GM12878 (cell line): Measurements from ENCODE around the gene MRRF. TPM values are rescaled to one million over a fixed set of nuclear protein-coding genes. Genes with fewer than 3 reads are reported as not detected.
A peak's percentile ranks its signal among the peaks of the same experiment; 100 is the strongest.

Experiments
- ATAC-seq: fragments of 200-7000 bp; cut with Tn5 transposase; 3 replicates; pipeline ENCODE4 v1.9.1; 2020; ENCODE audit warnings: mild to moderate bottlenecking, moderate library complexity
- BruUV-seq: library from RNA; stranded (reverse); fragments of 400-500 nt; replicated peaks from 2 replicates; lab custom pipeline; 2021; lab: Mats Ljungman, UMichigan
- CTCF ChIA-PET: fragments of 300-600 bp; sonication (Branson Sonifier 250); formaldehyde crosslinking; extraction: SDS; loops from one replicate; lab custom pipeline; 2021; ENCODE audit warnings: inconsistent platforms; lab: Yijun Ruan, JAX
- POLR2A ChIA-PET: fragments of 350-600 bp; formaldehyde crosslinking; extraction: SDS; loops from one replicate; lab custom pipeline; 2021; ENCODE audit warnings: inconsistent platforms; lab: Charles Lee
- RAD21 ChIA-PET: fragments of 300-600 bp; sonication (Branson Sonifier 250); formaldehyde crosslinking; loops from one replicate; lab custom pipeline; 2023; ENCODE audit warnings: antibody characterized with exemption; ENCODE audit not compliant: unreplicated experiment; lab: Charles Lee
- SMC1A ChIA-PET: fragments of 300-600 bp; sonication (Branson Sonifier 250); formaldehyde crosslinking; loops from one replicate; lab custom pipeline; 2023; ENCODE audit not compliant: unreplicated experiment, uncharacterized antibody; lab: Charles Lee
- DNase-seq: peaks from one replicate; pipeline ENCODE4 v3.0.0-alpha.2; 2011; ENCODE audit warnings: low read depth, low spot score
- FAIRE-seq: peaks from 3 replicates; lab custom pipeline; 2011; peaks lifted over from hg19 to GRCh38; lab: Jason Lieb, UNC
- H2AFZ ChIP-seq: 2 replicates; pipeline ENCODE4 v1.6.0; 2011; ENCODE audit warnings: low read depth, low read length, control low read depth; ENCODE audit not compliant: control insufficient read depth
- H3K27ac ChIP-seq: 2 replicates; pipeline ENCODE4 v1.5.1; 2011; ENCODE audit warnings: control low read depth; ENCODE audit not compliant: control insufficient read depth, insufficient read depth
- H3K27me3 ChIP-seq, 2 experiments: replicated peaks in 1 of 2; 2 replicates each; pipeline versions ENCODE4 v1.6.0 to v1.6.1; 2011; ENCODE audit warnings: low read length in 1 of 2; ENCODE audit not compliant: control insufficient read depth in 2 of 2, insufficient read depth in 2 of 2
- H3K36me3 ChIP-seq, 2 experiments: 2 replicates each; pipeline ENCODE4 v1.5.1; 2011; ENCODE audit warnings: low read length in 1 of 2; ENCODE audit not compliant: control insufficient read depth in 2 of 2, insufficient read depth in 2 of 2
- H3K4me1 ChIP-seq: 2 replicates; pipeline ENCODE4 v1.6.1; 2011; ENCODE audit warnings: mild to moderate bottlenecking, low read length, moderate library complexity, mixed read lengths; ENCODE audit not compliant: control insufficient read depth, insufficient read depth
- H3K4me2 ChIP-seq: 2 replicates; pipeline ENCODE4 v1.6.0; 2011; ENCODE audit warnings: control low read depth; ENCODE audit not compliant: control insufficient read depth, insufficient read depth
- H3K4me3 ChIP-seq: fragments of 200-600 bp; sonication (generic); 2 replicates; pipeline ENCODE4 v1.5.1; 2016
- H3K79me2 ChIP-seq: 2 replicates; pipeline ENCODE4 v1.6.0; 2011; ENCODE audit warnings: low read length; ENCODE audit not compliant: control insufficient read depth, insufficient read depth
- H3K9ac ChIP-seq: 2 replicates; pipeline ENCODE4 v1.8.0; 2011; ENCODE audit warnings: low read length, control low read depth, mixed read lengths; ENCODE audit not compliant: control insufficient read depth, insufficient read depth
- H3K9me3 ChIP-seq: replicated peaks from 3 replicates; pipeline ENCODE4 v1.5.1; 2011; ENCODE audit warnings: mild to moderate bottlenecking, low read length; ENCODE audit not compliant: control insufficient read depth, insufficient read depth
- H4K20me1 ChIP-seq: 2 replicates; pipeline ENCODE4 v1.6.0; 2011; ENCODE audit not compliant: control insufficient read depth, insufficient read depth
- ELK1 ChIP-seq: IDR thresholded peaks from 2 replicates; pipeline ENCODE4 v1.6.1; 2012; ENCODE audit warnings: low read depth, low read length, improper control_type of control experiment
- FOS ChIP-seq: IDR thresholded peaks from 3 replicates; pipeline ENCODE4 v1.6.1; 2011; ENCODE audit warnings: borderline replicate concordance; ENCODE audit not compliant: insufficient read length; ENCODE audit errors: extremely low read depth
- IKZF2 ChIP-seq, 2 experiments: fragments of 450-650 bp; IDR thresholded peaks; 2 replicates each; pipeline ENCODE4 v1.6.1; 2017; ENCODE audit warnings: mild to moderate bottlenecking in 2 of 2, moderate library complexity in 2 of 2
- JUNB ChIP-seq: IDR thresholded peaks from 2 replicates; pipeline ENCODE4 v1.6.1; 2016; ENCODE audit warnings: antibody characterized with exemption, mild to moderate bottlenecking
- NBN ChIP-seq: fragments of 450-650 bp; IDR thresholded peaks from 2 replicates; pipeline ENCODE4 v1.6.1; 2016
- NFYB ChIP-seq: IDR thresholded peaks from 2 replicates; pipeline ENCODE4 v1.6.1; 2011; ENCODE audit warnings: low read depth, mild to moderate bottlenecking, low read length, improper control_type of control experiment, moderate library complexity; ENCODE audit not compliant: insufficient read depth
- NR2F1 ChIP-seq: fragments of 450-650 bp; conservative IDR thresholded peaks from 2 replicates; pipeline ENCODE4 v1.6.1; 2017; ENCODE audit warnings: mild to moderate bottlenecking
- NRF1 ChIP-seq: conservative IDR thresholded peaks from 2 replicates; pipeline ENCODE4 v1.6.1; 2011; ENCODE audit warnings: mild to moderate bottlenecking, low read depth, low read length, improper control_type of control experiment
- POLR2AphosphoS2 ChIP-seq: IDR thresholded peaks from 2 replicates; pipeline ENCODE4 v1.6.1; 2011; ENCODE audit warnings: low read depth, mild to moderate bottlenecking, low read length, improper control_type of control experiment, moderate library complexity
- RAD51 ChIP-seq: fragments of 450-650 bp; IDR thresholded peaks from 2 replicates; pipeline ENCODE4 v1.6.1; 2016; ENCODE audit warnings: moderate library complexity, mild to moderate bottlenecking, inconsistent platforms
- SMARCA5 ChIP-seq: fragments of 450-650 bp; IDR thresholded peaks from 2 replicates; pipeline ENCODE4 v1.6.1; 2017; ENCODE audit warnings: mild to moderate bottlenecking
- USF1 ChIP-seq: IDR thresholded peaks from 2 replicates; pipeline ENCODE4 v1.6.1; 2011; ENCODE audit warnings: borderline replicate concordance, low read depth, mild to moderate bottlenecking, moderate library complexity, mixed read lengths, low read length; ENCODE audit not compliant: insufficient read depth; ENCODE audit errors: extremely low read length
- ZBED1 ChIP-seq: IDR thresholded peaks from 2 replicates; pipeline ENCODE4 v1.6.1; 2016; ENCODE audit warnings: borderline replicate concordance
- in situ Hi-C: fragments of 300-500 bp; cut with MboI; formaldehyde crosslinking; loops from 9 replicates; pipeline ENCODE4 v1.14.3; 2018; ENCODE audit warnings: mixed read lengths
- intact Hi-C: fragments of 100-400 bp; cut with micrococcal nuclease; formaldehyde crosslinking; loops from one replicate; pipeline ENCODE4 v1.14.2; 2022; ENCODE audit not compliant: unreplicated experiment
- polyA plus RNA-seq, 11 experiments: library from polyadenylated mRNA; depleted of rRNA in 4 of 11; unstranded in 6 of 11; stranded (reverse) in 5 of 11; fragments of >200 nt; fragmentation: Nextera tagmentation in 4 of 11; fragmentation: Illumina TruSeq in 1 of 11; extraction: Ambion mirVana in 4 of 11; extraction: Trizol in 1 of 11; gene quantifications; 1 replicate in 1 of 11; 2 replicates in 10 of 11; pipeline versions ENCODE4 v1.2.1 to v1.2.3, GENCODE V29; 2011 to 2016; ENCODE audit warnings: inconsistent platforms in 2 of 11, missing spikeins in 2 of 11, low read depth in 1 of 11
- total RNA-seq, 4 experiments: library from RNA; depleted of rRNA in 3 of 4; stranded (reverse); fragments of >200 nt in 3 of 4; fragmentation: Illumina TruSeq in 1 of 4; extraction: Trizol in 1 of 4; gene quantifications; 2 replicates each; pipeline versions ENCODE4 v1.2.1 to v1.2.3, GENCODE V29; 2013 to 2021

Gene MRRF
- total and polyA plus RNA-seq, 10 of the 15 experiments (the other 5 are each of a cell fraction or from before 2014, with no cell fraction given): 64.8 to 112 (median 76.4) TPM

DNA sequence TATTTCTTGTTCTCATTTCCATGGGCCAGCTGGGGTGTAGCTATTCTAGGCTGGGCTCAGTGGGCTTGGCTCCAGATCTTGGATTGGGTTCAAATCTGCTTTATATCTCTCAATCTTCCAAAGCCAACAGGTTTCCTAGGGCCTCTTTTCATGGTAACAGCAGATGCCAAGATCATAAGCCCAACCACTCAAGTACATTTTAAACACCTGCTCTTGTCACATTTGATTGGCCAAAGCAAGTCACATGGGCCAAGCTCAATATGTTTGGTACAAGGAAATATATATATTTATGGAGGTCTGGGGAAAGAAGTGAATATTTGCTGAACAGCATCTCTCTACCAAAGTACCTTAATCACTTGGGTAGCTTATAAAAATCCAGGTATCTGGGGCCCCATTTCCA is 49.5 kb downstream of the MRRF start:
- no TSS peak for BruUV-seq
- Histone ChIP-seq H3K27ac (no peak overlapping the region), H3K4me1 (no peaks in the 10 kb centered on the region), H2AFZ (no peak overlapping the region), H4K20me1 (no peaks in the 10 kb centered on the region), H3K79me2 (no peaks in the 10 kb centered on the region), H3K9ac (no peak overlapping the region), H3K27me3 (no peaks in the 10 kb centered on the region), H3K4me3 (no peak overlapping the region), H3K36me3 (peaks cover 2 to 20% of the 10 kb centered on the region in 2 experiments), H3K4me2 (no peak overlapping the region), H3K9me3 (no peaks in the 10 kb centered on the region)
- 0 out of 2 replicates have a peak, but pooled peaks have one; percentile 17 for TF ChIP-seq RAD51
- no peak for TF ChIP-seq JUNB
- TF ChIP-seq ELK1: no peak
- TF ChIP-seq NRF1: no peak
- 0 out of 2 replicates have a peak, but pooled peaks have one; percentile 37 for TF ChIP-seq NFYB
- no peak for TF ChIP-seq ZBED1
- TF ChIP-seq IKZF2 (IDR thresholded peaks at IDR 0.05): no peak
- TF ChIP-seq POLR2AphosphoS2: no peak
- no peak for TF ChIP-seq FOS
- no peak for TF ChIP-seq NBN
- TF ChIP-seq NR2F1: no peak
- TF ChIP-seq SMARCA5: no peak
- TF ChIP-seq USF1: peak; percentile 21
- in situ Hi-C loops (no loop called here), intact Hi-C loops (no loop called here)
- ChIA-PET CTCF (interaction anchor here (1.2 to 1.3 kb wide), 2 partner anchors 142 to 215 kb away, joined by 3 read pairs; no protein-coding TSS in a partner anchor), SMC1A (interaction anchor here (1.3 kb wide), 1 partner anchor 14 kb away, joined by 3 read pairs; no protein-coding TSS in a partner anchor), POLR2A (no interaction called here), RAD21 (no interaction called here)
- DNase-seq (no peak), ATAC-seq (no peak), FAIRE-seq (no peak)
